ENCODE data around the gene SLC16A2.
A peak's percentile ranks its signal among the peaks of the same experiment; 100 is the strongest.

SLC16A2 gene

DNA sequence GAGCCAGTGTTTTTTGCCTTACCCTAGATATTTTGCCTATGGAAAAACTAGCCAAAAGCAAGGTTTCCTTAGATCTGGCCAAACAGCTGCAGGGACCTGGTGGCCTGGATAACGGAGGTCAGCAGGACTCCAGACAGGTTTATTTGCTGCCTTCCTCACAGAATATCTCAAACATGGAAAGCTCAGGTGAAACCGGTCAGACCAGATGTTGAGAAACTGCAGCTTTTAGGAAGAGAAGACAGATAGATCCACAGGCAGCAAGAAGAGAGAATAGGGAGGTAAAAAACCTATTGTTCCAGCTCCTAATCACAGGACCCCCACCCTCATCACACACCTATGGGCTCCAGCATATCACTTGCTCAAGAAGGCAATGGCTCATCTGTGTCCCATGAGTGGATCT is 16.2 kb downstream of the SLC16A2 start:
- no peak overlapping the region for H3K4me3 ChIP-seq (ENCODE audit: control insufficient read depth, low read depth, low read length)
- DNase-seq (ENCODE audit: low read depth), result no peak
- TF ChIP-seq, protein P1, sequence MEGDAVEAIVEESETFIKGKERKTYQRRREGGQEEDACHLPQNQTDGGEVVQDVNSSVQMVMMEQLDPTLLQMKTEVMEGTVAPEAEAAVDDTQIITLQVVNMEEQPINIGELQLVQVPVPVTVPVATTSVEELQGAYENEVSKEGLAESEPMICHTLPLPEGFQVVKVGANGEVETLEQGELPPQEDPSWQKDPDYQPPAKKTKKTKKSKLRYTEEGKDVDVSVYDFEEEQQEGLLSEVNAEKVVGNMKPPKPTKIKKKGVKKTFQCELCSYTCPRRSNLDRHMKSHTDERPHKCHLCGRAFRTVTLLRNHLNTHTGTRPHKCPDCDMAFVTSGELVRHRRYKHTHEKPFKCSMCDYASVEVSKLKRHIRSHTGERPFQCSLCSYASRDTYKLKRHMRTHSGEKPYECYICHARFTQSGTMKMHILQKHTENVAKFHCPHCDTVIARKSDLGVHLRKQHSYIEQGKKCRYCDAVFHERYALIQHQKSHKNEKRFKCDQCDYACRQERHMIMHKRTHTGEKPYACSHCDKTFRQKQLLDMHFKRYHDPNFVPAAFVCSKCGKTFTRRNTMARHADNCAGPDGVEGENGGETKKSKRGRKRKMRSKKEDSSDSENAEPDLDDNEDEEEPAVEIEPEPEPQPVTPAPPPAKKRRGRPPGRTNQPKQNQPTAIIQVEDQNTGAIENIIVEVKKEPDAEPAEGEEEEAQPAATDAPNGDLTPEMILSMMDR (conservative IDR thresholded peaks at IDR 0.05; ENCODE audit: control insufficient read depth, insufficient read depth, low read depth, low read length), result no peak

DNA sequence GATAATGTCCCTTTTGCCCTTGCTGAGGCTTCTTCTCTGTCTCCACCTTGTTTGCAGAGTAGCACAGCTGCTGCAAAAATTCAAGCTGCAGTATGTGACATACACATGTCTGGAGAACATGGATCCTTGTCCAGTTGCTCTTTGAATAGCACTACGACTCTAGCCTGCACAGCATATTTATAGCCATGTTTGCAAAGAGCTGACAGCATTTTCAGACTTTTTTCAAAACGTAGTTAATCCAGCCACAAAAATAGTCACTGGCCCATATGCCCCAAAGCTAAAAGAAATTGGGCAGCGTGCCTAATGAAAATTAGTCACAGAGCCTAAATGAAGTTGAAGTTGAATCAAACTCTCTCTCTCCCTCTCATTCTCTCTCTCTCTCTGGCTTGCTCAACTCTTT is 17.5 kb downstream of the SLC16A2 start:
- no peak overlapping the region for H3K4me3 ChIP-seq (ENCODE audit: control insufficient read depth, low read depth, low read length)
- DNase-seq (ENCODE audit: low read depth), result no peak
- TF ChIP-seq, protein P1 (conservative IDR thresholded peaks at IDR 0.05; ENCODE audit: control insufficient read depth, insufficient read depth, low read depth, low read length), result no peak

DNA sequence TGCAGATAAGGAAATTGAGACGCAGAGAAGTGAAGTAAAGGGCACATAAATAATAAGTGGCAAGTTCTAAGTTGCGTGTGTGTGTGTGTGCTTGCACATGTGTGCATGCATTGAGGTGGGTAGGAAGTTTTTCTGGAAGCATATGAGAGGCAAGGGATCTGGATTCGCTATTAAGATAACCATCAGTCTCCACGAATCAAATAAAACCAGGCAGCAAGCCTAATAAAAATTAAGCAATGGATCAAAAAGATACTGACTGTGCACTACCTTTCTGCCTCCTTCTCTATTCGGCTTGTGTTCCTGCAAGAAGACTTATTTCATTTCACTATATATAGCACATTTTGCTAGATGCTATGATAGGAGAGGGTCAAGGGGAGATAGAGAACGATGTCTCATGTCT is 23.8 kb downstream of the SLC16A2 start:
- H3K4me3 ChIP-seq (ENCODE audit: control insufficient read depth, low read depth, low read length), result no peak overlapping the region
- TF ChIP-seq, protein P1 (conservative IDR thresholded peaks at IDR 0.05; ENCODE audit: control insufficient read depth, insufficient read depth, low read depth, low read length), result no peak
- no peak for DNase-seq (ENCODE audit: low read depth)

DNA sequence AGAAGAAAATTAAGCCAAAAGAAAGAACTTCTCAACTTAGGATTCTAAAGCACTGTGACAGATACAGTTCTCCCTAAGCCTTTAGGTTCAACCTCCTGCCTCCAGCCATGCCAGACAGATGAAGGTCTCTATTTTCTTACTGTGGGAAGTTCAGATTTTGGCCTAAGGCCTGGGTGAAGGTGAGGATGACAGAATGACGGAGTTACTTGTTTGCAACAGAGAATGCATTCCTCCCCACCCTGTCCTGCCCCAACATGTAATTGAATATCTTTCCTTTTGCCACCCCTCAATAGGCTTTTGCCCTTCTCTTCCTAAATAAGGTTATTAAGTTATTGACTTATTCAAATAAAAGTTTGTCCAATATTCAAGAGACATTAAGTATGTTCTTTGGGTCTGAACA is 25.6 kb downstream of the SLC16A2 start:
- no peak for DNase-seq (ENCODE audit: low read depth)
- TF ChIP-seq, protein P1 (conservative IDR thresholded peaks at IDR 0.05; ENCODE audit: control insufficient read depth, insufficient read depth, low read depth, low read length), result no peak
- no peak overlapping the region for H3K4me3 ChIP-seq (ENCODE audit: control insufficient read depth, low read depth, low read length)

DNA sequence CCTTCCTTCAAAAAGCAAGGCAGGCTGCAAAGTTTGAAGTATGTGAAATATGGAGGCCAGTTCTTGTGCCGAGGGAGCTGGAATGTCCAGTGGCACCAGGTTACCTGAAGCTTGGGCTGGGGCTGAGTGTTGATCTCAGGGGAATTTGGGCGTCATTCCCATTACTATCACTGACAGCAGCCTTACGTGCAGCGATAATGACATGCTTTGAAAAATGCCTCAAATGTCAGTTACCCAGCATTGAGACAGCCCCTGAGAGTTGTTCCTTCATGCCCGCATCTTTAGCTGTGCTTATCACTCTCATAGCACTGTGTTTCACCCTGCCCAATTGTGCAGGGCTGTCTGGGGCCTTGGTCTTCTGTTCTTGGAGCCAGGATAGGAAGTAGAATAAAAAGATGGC is 27.4 kb downstream of the SLC16A2 start:
- no peak overlapping the region for H3K4me3 ChIP-seq (ENCODE audit: control insufficient read depth, low read depth, low read length)
- no peak for DNase-seq (ENCODE audit: low read depth)
- TF ChIP-seq, protein P1 (conservative IDR thresholded peaks at IDR 0.05; ENCODE audit: control insufficient read depth, insufficient read depth, low read depth, low read length), result no peak

DNA sequence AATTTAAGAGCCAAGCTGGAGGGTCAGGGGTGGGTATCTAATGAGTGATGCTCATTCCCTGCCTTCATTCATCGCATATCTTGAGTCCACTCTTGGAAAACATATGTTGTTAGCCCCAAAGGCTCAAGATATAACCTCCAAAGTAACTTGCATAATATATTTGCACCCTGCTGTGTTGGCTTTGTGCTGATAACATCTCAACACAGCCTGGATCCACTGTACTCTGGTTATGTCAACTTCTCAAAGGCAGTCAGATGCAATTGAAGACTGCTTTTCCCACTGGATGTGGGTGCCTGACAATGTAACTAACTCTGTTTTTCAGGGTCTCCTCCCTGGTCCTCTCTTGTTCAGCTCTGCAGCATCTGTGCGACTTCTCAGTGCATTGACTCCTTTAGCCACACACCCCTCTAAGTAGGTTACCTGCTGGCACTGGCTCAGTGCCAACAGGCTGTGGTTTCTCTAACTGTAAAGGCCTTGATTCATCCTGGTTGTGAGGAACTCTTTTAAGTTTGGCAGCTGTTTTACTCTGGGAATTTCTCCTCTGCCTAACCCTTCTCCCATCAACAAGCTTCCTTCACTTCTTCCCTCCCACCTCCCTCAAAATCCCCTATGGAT is 28.1 kb downstream of the SLC16A2 start:
- TF ChIP-seq, protein P1 (conservative IDR thresholded peaks at IDR 0.05; ENCODE audit: control insufficient read depth, insufficient read depth, low read depth, low read length), result no peak
- H3K4me3 ChIP-seq (ENCODE audit: control insufficient read depth, low read depth, low read length), result no peak overlapping the region
- DNase-seq (ENCODE audit: low read depth), result no peak

DNA sequence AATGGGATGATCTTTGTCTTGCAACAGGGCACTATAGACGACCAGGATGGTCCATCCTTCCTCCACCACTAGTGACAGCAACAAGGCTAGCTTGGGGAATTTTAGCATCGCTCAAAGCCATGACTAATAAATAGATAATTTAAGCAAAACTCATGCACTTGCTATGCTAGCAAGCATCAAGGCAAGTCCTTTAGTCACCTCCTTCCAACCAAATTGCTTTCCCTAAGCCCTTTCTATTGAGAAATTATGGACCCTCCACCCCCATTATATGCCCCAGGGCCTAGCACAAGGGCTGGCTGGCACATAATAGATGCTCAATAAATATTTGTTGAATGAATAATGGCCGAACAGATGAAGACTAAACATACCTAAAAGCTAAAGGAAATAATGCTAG is 28.6 kb downstream of the SLC16A2 start:
- no peak overlapping the region for H3K4me3 ChIP-seq (ENCODE audit: control insufficient read depth, low read depth, low read length)
- peak; percentile 64 for DNase-seq (ENCODE audit: low read depth)
- TF ChIP-seq, protein P1 (conservative IDR thresholded peaks at IDR 0.05; ENCODE audit: control insufficient read depth, insufficient read depth, low read depth, low read length), result no peak
